D721Med (cell line): ENCODE results near the gene C6orf52.
A peak's percentile ranks its signal among the peaks of the same experiment; 100 is the strongest.

Experiments
- DNase-seq: peaks from one replicate; pipeline ENCODE4 v3.0.0; 2011; ENCODE audit warnings: low spot score; ENCODE audit not compliant: insufficient read length
- FAIRE-seq: peaks from 2 replicates; lab custom pipeline; 2011; peaks lifted over from hg19 to GRCh38; lab: Jason Lieb, UNC
- TF ChIP-seq, protein P1 (sequence below): IDR thresholded peaks from 2 replicates; pipeline ENCODE4 v1.5.1; 2012; ENCODE audit warnings: mild to moderate bottlenecking, control low read depth; ENCODE audit not compliant: insufficient read depth; ENCODE audit errors: missing control alignments

The C6orf52 gene

DNA sequence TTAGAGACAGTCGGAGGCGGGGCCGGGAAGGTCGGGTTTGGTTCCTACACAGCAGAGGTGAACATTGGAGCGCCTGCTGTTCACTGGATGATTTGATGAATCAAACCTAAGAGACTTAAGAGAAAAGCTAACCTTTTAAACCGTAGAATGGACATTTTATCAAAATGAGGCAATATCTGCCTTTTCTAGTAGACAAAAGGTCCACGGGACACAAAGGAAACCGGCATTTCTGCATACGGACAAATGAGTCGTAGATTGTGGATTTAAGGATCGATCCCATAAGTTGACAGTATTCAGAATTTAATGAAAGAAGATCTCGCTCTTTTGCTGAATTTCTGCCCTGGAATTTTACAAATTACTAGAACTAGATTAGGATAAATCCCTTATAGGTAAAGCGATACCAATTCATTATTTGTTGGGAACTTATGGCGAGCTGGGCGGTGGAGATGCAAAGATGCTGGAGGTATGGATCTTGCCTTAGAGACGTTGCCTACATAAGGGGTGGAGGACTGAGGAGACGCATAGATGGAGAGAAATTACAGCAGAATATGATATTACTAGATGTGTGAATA lies 756 bp upstream of the C6orf52 start:
- FAIRE-seq (no peak), DNase-seq (no peak)
- TF ChIP-seq, protein P1, sequence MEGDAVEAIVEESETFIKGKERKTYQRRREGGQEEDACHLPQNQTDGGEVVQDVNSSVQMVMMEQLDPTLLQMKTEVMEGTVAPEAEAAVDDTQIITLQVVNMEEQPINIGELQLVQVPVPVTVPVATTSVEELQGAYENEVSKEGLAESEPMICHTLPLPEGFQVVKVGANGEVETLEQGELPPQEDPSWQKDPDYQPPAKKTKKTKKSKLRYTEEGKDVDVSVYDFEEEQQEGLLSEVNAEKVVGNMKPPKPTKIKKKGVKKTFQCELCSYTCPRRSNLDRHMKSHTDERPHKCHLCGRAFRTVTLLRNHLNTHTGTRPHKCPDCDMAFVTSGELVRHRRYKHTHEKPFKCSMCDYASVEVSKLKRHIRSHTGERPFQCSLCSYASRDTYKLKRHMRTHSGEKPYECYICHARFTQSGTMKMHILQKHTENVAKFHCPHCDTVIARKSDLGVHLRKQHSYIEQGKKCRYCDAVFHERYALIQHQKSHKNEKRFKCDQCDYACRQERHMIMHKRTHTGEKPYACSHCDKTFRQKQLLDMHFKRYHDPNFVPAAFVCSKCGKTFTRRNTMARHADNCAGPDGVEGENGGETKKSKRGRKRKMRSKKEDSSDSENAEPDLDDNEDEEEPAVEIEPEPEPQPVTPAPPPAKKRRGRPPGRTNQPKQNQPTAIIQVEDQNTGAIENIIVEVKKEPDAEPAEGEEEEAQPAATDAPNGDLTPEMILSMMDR, result no peak

DNA sequence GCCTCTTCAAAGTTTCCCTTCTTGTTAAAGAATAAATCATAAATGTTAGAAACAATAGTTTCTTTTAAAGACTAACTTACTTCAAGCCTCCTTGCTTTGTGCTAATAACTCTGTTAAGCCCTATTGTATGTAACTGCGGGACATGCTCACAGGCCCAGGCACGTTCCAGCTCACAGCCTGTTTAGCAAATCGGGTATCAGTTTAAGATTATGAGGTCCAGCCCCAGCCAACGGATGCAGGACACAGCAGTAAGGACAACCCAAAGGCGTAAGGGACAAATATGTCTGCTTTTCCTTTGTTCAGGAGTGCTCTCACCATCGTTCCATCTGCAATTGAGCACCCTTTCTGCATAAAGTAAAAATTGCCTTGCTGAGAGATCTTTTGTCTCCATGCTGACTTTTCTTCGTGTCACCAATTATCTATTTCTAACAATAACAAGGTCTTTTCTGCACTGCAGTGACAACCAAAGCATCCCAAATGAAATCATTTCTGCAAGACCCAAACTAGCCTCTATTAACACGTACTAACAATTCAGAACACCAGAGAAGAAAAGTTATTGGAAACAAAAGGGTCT lies 1.4 kb downstream of the C6orf52 start:
- peak; percentile 51 for FAIRE-seq
- DNase-seq, result no peak
- TF ChIP-seq, protein P1, result no peak

DNA sequence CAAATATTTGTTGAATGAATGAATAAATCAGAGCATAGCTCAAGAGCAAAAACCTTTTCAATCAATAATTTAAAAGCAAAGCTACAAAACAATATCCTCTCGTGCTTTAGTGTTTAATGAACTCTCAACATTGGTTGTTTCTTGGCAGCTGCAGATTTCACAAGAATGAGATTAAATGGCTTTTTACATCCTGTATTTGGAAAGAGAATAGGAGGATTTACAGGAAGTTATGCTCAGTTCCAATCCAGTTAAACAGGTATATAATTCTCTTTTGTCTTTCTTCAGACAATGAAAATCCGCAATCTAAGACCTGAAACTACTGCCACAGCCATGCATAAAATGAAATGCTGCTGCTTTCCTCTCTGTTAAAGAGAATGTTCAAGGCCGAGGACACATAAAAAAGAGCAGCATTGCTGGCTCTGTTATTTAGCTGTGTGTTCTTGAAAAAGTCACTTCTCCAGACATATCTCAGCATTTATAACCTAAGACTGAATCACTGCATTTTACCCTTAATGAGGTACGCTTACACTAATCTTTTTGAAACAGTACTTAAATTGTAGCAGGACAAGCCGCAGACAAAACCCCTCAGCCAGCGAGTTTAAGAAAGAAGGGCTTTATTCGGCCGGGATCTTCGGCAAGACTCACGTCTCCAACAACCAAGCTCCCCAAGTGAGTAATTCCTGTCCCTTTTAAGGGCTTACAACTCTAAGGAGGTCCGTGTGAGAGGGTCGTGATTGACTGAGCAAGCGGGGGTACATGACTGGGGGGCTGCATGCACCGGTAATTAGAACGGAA lies 3.6 kb downstream of the C6orf52 start:
- TF ChIP-seq, protein P1, result no peak
- no peak for DNase-seq
- FAIRE-seq, result no peak

DNA sequence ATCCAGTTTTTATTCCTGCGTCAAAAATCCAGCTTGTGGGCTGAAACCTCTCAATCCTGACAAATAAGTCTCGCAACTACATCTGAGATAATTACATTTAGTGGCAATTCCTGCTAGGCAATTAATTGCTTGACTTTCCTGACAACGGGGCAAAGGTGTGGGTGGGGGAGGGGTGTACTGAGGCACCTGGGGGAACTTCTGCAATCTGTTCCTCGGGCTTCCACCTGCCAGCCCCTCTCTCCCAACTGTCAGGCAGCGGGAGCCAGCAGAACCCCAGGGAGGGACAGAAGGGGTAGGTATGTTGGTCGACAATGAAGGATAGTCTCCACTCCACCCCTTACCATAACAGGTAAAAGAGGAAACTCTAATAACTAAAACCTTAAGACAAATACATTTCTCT lies 6.8 kb downstream of the C6orf52 start:
- DNase-seq (no peak), FAIRE-seq (no peak)
- TF ChIP-seq, protein P1, result no peak

DNA sequence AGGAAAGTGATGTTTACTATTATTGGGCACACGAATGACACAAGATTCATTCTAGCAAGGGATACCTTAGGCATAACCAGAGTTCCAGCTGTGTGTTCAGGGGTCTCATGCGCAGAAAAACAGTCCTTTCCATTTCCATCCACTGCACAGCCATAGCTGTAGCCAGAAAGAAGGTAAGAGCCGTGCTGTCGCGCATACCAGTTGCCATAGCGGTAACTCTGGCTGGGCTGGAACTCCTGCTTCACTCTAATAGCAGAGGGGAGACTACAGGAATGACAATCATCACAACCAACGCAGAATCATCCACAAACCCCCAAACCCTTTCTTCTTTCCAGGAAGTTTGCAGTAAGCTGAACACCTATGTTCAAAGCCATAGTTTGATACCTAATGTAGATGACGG lies 7.5 kb downstream of the C6orf52 start:
- DNase-seq (no peak), FAIRE-seq (no peak)
- TF ChIP-seq, protein P1, result no peak

DNA sequence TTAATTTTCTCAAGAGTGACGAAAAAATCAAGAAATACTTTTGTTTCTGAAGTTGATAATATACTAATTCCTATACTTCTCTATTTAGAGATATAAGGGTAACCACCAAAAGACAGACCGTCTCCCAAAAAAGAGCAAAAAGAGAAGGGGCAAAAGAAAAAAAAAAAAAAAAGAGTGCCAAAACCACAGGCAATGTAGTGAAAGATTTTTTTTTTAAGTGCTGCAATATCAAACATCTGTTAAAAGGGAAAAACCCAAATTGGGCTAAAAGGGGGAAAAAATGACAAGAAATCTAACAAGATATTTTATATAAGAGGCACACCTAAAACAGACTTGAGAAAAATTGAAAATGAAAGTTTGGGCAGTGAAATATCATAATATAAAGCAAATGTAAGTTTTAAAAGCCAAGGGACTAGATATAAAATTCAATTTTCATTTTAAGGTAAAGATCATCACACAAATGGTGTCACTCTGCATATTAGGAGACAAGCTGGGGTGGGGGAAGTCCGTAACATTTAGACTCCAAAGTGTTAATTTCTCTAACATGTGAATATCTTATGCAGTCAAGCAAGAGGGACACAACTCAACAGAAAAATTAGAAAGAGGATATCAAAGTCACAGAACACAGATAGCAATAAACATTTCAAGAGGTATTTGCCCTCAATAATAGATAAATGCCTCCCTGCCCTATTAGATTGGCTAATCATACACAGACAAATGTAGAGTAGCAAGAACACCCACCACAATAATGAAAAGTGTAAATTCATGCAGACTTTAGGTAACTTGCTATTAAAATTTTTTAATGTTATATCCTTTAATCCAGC lies 9.1 kb downstream of the C6orf52 start:
- FAIRE-seq, result no peak
- no peak for DNase-seq
- TF ChIP-seq, protein P1, result no peak
